Suprapubic skin (tissue), 4 donors: ENCODE results near the gene POU2AF1.

Source experiments
- CTCF ChIP-seq, 2 donors: fragments of 200-600 bp in 1 of 2; fragments of 450-650 bp in 1 of 2; sonication (generic) in 1 of 2; IDR thresholded peaks; one replicate each; pipeline ENCODE4 v1.5.1; 2016 to 2019; ENCODE audit warnings: antibody characterized with exemption in 2 of 2, mild to moderate bottlenecking in 1 of 2, moderate library complexity in 1 of 2
- POLR2A ChIP-seq, 2 donors: fragments of 450-650 bp; IDR thresholded peaks; one replicate each; pipeline ENCODE4 v1.6.1; 2017; ENCODE audit warnings: antibody characterized with exemption in 2 of 2, mild to moderate bottlenecking in 2 of 2, moderate library complexity in 2 of 2
- POLR2AphosphoS5 ChIP-seq, 3 donors: sonication (generic); formaldehyde crosslinking; IDR thresholded peaks; one replicate each; pipeline ENCODE4 v1.6.1; 2017; ENCODE audit warnings: antibody characterized with exemption in 3 of 3

GRCh38 chr11:111330234-111330893, 48.7 kb downstream of the POU2AF1 start:
- no peak for TF ChIP-seq POLR2AphosphoS5 (IDR thresholded peaks at IDR 0.05)
- no peak for TF ChIP-seq CTCF (IDR thresholded peaks at IDR 0.05)
- TF ChIP-seq POLR2A (IDR thresholded peaks at IDR 0.05), result no peak
